ENCODE data around the gene TMPRSS3.

The TMPRSS3 gene

DNA sequence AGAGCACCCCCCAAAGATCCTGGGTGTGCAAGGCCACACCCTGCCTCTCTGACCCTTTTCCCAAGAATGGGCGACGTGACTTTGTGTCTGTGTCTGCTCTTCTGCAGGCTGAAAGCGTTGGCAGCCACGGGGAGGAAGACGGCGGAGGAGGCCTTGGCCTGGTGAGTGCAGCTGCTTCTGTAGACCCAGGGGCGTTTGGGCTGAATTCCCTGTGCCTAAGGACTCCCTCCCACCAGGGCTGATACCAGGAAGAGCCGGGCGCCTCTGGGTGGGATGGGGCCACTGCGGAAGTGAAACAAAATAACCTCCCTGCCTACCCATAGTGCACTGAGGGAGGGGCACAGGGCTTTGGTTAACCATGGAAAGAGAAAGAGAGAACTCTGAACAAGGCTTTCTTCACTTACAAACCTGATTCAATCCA lies 10.4 kb upstream of the TMPRSS3 start:
- DNase-seq, result no peak

DNA sequence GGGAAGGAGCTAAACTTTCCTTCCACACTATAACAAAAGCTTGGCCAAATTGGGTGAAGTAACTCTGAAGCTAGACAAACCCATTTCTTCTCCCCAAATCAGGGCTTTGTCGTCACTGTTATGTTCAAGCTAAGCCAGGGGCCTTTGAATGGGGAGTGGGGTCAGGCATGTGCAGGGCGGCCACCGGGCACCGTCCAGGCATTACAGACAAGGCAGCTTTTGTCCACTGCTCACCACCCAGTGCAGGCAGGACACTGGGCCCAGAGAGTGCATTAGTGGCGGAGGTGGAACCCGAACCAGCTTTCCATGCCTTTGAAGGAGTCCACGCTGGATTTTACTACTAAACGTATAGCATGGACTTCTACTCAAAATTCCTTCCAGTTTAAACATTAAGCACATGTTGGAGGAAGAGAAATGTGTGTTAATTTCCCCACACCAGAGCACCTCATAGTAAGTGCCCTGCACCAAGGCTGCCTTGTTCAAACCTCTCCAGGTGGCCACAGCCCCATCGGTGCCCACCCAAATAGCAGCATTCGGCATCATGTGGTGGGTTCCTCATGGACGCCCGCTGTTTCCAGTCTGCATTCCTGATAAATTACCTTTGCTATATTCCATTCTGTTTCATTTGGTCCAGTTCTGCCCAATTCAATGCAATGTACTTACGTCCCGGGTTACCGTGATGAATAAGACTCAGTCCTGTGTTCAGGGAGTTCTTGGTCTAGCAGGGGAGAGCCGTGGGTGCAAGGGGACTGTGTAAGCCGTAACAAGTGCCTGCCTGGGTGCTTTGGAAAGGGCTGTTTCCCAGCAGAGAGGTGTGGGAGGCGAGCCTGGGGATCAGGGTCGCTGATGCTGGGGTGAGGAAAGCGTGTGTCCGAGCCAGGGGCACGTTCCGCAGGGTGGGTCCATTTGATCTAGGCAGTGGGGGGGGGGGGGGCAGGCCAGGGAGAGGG lies 9.5 kb upstream of the TMPRSS3 start:
- no peak for DNase-seq

DNA sequence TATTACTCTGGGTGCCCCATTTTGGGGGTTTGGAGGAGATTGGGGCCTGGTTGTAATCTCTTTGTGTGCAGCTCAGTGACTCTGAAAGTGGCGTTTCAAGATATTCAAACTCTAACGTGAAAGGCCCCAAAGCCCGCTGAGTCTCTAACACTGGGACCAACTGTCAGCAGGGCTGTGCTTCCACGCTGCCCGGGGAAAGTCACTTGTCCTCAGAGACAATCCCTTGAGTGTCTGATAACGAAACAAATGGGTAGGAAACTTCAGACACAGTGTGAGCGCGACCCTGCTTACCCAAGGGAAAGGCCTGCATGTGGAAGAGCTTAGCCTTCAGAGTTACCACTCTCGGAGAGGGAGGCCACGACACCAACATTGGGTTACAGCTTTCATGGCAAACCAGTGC lies 8.7 kb upstream of the TMPRSS3 start:
- DNase-seq, result no peak

DNA sequence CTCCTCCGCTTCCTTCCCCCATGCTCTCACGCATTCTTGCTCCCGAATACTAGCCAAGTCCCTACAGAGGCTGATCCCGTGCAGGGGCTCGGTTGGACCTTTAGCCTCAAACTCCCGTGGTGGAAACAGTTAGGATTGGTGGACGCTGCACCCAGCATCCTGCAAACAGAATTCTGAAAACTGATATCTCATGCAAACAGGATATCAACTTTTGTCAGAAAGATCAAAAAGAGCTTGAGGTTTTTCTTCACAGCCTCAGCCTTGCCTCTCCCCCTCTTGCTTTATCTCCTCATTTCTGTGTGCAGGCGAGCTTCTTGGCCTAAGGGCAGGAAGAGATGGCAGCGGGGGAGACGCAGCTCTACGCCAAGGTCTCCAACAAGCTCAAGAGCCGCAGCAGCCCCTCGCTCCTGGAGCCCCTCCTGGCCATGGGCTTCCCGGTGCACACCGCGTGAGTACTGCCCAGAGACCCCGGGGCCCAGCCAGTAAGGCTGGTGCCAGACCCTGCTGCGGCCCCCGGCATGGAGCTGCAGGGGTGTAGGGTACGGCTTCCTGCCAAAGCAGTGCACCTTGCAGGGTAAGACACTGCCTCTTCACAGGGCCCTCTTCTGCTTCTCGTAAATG lies 7.9 kb upstream of the TMPRSS3 start, which contains the start of gene UBASH3A:
Gene UBASH3A (plus strand): TSS at position 292 of the 621 bp plus-strand sequence. CDS start 44 bp downstream, at position 336.
- DNase-seq, result no peak

DNA sequence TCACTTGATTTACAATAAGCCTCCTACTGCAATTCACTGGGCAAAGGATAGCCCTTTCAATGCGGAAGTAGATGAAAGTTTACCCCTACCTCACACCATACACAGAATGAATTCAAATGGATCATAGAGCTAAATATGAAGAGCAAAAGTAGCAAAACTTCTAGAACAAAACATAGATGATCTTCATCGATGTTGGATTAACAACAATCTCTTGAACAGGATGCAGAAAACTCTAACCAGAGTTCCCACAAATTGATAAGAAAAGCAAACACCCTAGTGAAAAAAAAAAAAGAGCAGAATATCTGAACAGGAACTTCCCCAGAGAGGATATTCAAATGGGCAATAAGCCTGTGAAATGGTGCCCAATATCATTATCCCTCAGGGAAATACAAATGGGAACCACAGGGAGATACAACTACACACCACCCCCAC lies 6.0 kb upstream of the TMPRSS3 start:
- DNase-seq, result no peak

DNA sequence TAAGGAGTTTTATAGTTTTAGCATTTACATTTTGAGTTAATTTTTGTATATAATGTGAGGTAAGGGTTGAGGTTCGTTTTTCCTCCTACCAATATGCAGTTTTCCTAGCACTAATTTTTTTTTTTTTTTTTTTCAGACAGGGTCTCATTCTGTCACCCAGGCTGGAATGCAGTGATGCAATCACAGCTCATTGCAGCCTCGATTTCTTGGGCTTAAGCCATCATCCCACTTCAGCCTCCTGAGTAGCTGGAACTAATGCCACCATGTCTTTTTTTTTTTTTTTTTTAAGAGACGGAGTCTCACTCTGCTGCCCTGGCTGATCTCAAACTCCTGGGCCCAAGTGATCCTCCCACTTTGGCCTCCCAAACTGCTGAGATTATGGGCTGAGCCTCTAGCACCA lies 5.3 kb upstream of the TMPRSS3 start:
- DNase-seq, result no peak

DNA sequence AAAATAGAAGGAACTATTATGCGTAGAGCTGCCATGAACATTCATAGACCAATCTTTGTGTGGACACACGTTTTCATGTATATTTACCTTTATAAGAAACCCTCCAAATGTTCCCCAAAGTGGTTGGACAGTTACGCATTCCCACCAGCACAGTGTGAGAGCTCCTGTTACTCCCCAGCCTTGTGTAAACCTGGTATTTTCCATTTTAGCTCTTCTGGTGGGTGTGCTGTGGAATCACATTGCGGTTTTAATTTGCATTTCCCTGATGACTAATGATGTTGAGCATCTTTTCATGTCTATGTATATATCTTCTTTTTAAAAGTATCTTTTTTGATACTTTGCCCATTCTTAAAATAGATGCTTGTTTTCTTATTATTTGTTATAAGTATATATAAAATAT lies 4.7 kb upstream of the TMPRSS3 start:
- DNase-seq, result no peak

DNA sequence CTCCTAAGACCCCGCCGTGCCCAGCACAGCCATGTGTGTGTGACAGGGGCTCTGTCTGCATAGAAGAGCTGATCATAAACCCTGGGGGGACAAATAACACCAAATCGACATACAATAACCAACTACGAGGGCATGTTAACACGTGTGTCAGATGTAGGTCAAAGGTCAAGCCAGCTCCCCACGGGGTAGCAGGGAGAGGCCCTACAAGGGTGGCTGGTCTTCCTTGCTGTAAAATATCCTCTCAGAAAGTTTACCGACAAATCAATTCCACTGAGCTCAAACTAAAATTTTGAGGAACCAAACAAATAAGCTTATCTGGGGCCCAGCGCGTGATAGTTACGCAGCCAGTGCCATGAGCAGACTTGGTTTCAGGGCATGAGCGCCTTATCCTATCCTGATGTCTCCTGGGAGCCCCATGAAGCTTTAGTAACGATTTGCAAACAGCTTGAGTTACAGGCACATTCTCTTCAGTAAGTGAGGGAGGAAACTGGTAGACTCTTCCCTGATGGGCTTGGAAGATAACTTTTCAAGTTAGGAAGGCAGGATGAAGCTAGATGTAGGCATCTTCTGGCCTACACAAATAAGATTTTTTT lies 2.7 kb upstream of the TMPRSS3 start:
- DNase-seq, result no peak

DNA sequence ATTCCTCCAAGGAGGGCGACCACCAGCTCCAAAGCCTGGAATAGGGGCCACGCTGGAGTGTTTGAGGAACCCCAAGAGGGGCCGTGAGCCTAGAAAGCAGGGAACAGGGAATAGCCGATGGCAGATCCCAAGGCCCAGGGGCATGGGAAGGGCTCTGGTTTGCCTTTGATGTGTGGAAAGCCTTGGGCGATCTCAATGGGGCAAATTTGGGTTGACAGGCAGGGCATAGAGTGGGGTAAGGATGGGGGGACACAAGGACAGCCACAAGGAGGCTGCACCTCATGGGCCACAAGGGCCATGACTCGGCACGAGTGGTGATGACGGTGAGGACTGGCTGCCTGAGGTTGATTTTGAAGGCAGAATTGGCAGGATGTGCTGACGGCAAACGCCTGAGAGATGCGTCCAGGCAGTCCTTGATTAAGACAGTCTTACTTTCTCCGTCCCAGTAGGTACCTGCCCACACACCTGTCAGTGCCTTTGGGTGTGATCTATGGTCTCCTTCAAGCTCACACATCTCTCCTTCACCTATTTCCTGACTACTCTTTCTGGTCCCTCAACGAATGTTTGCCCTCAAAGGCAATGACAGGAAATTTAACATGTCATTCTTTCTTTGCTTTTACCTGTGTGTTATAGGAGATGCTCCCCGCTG lies 2.0 kb upstream of the TMPRSS3 start:
- DNase-seq, result no peak

DNA sequence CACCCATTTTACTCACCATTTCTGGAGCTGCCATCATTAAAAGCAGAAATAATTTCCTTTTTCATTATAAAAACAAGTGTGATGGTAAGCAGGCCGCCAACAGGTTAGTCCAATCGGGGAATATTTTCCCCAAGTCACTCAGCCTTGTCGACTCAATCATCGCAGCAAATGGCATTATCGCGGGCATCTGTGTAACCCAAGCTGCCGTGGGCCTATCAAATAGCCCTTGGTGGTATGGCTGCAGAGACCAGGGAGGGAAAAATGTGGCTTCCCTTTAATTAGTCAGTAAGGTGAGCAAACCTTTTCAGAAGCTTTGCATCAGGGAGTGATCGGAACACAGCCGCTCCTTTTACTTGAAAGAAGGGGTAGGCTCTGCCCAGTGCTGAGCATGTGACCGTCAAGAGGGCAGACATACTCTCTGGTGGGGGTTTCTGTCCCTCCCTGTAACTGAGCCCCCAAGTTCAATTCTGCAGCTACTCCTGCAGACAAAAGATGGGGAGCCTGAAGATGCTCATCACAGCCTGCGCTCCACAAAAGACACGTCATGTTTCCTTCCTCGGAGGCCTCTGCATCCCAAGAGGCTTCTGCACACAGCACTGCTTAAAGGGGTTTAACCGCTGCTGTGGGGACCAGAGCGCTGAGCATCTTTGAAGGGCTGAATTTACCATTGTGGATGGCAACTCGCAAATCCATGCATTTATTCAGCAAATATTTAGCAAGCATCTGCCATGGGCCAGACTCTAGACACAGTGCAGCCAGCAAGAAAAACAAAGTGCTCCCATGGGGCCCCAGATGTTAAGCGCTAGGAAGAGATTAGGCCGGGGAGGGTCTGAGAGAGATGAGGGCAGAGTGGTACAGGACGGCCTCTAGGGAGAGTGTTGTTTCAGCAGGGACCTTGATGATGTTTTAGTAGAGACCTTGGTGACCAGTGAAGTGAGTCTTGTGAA lies 1.2 kb upstream of the TMPRSS3 start:
- no peak for DNase-seq

DNA sequence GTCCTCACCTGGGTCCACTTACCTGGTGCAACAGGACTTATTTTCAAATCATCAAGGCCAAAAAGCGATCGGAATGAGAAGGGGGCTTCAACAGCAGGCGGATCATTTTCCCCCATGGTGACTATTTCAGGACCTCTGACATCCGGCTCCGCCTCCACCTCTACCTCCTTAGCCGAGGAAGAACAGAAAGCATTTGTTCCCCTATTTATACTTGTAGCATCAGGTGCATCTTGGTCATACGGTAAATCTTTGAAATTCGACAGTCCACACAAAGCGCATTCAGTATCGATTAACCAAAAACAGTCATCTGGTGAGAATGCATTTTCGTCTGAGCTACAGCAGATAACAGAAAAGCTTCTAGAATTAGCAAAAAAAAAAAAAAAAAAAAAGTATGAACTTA lies 550 bp downstream of the TMPRSS3 start:
- DNase-seq, result no peak

DNA sequence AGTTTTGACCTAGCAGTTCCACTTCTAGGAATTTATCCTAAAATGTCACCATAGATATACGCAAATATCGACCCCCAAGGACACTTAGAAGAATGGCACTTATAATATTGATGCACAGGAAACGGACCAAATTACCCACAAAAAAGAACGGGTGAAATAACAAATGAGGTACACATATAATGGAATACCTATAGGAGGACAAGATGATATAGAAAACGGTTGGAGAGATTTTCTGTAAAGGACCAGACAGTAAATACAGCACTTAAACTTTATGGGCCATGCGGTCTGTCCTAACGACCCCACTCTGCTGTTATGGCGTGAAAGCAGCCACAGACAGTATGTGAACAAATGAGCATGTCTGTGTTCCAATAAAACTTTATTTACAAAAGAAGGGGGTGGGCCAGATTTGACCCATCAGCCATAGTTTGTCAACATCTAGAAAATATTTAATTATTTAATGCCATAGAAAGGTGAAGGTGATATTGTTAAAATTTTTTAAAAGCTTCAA lies 2.4 kb downstream of the TMPRSS3 start:
- no peak for DNase-seq

DNA sequence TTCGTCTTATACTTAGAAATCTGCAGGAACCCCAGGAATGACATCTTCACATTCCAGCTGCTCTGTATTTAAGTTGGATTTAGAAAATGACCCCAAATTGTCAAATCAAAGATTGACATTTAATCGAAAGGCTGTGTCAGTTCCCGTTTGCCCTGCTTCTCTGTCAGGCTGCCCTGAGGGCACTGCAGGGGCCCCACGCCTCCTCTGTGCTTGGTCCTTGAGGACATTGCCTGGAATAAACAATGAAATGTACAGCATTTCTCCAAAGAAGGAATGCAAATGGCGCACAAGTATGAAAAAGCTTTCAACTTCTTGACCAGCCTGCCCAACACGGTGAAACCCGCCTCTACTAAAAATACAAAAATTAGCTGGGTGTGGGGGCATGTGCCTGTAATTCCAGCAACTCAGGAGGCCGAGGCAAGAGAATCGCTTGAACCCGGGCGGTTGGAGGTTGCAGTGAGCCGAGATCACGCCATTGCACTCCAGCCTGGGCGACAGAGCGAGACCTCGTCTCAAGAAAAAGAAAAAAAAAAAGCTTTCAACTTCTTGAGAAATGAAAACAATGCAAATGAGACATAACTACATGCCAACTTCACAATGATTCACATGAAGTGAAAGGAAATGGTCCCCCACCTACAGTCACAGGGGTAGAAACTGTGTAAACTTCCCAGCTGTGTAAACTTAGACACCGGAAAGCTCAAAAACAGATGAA lies 3.0 kb downstream of the TMPRSS3 start:
- DNase-seq, result no peak

DNA sequence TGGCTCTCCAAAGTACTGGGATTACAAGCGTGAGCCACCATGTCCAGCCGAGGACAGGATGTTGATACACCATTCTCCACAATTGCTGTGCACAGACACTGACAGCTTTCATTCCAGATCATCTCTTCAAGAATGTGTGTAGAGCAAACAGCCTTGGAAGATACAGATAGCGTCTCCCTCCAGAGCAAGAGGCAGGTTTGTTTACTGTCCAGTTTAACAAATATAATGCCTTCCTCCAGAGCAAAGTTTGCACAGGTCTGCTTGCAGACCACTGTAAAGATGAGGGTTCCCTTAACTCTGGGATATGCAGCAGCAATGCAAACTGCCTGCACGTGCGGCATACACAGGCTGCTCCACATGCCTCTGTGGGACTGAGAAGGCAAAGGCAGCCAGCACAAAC lies 4.6 kb downstream of the TMPRSS3 start:
- no peak for DNase-seq

DNA sequence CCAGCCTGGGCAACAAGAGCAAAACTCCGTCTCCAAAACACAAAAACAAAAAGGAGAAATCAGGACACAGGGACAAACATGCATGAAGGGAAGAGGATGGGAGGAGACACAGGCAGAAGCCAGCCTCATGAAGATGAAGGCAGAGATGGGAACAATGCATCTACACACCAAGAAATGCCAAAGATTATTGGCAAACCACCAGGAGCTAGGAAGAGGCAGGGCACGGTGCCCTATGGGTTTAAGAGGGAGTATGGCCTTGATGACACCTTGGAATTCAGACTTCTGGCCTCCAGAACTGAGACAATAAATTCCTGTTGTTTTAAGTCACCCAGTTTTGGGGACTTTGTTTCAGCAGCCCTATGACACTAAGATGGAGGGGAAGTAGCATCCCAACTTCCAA lies 5.2 kb downstream of the TMPRSS3 start:
- no peak for DNase-seq

DNA sequence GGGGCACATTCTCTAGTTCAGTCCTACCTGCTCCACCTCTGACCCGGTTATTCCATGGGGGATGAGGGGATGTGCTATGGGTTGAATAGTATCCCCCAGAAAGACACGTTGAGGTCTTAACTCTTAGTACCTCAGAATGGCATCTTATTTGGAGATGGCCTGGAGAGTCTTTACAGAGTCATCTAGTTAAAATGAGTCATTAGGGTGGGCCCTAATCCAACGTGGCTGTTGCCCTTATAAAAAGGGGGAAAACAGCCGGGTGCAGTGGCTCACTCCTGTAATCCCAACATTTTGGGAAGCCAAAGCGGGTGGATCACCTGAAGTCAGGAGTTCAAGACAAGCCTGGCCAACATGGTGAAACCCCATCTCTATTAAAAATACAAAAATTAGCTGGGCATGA lies 5.7 kb downstream of the TMPRSS3 start:
- DNase-seq, result no peak

DNA sequence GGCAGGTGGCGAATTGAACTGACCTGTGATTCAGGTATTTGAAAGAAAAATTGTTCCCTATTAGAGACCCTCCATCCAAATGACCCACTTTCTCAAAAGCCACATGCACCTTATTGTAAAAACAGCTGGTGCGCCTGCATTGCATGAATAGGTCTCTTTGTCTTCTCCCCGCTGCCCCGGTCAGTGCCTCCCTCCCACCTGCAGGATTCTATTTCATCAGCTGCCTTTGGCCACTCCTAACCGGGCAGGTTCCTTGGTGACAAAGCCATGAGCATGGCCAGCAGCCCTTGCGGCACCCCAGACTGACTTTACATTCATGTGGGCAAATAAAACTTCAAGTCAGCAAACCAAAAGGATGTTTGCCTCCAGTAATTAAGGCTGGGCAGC lies 6.4 kb downstream of the TMPRSS3 start:
- no peak for DNase-seq

DNA sequence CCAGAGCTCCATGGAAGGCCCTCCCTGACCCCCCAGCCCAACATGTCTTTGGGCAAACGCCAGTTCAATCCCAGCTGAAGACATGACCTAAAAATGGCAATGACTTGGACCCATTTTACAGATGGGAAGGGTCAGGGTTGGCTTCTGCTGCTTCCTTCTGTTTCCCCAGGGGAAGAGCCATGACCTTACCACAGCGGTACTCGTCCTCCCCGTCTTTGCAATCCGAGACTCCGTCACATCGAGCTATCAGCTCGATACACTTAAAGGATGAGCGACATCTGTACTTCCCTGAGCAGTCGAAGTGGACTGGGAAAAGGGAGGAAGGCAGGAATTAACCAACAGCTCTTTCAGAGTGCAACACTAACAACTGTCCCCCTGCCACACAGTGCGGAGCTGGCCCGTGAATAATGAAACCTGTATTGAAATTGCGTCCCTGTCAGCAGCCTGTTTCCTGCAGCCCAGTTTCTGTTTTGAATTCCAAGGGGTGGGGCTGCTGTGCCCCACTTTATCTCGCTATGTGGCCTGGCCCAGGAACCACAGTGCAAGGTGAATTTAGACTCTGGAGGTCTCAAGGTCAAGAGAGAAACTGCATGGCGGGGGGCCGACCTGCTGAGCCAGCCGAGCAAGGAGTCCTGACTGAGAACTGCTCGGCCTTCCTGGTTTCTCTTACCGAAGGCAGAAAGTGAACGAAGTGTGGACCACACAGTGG lies 7.0 kb downstream of the TMPRSS3 start:
- no peak for DNase-seq

DNA sequence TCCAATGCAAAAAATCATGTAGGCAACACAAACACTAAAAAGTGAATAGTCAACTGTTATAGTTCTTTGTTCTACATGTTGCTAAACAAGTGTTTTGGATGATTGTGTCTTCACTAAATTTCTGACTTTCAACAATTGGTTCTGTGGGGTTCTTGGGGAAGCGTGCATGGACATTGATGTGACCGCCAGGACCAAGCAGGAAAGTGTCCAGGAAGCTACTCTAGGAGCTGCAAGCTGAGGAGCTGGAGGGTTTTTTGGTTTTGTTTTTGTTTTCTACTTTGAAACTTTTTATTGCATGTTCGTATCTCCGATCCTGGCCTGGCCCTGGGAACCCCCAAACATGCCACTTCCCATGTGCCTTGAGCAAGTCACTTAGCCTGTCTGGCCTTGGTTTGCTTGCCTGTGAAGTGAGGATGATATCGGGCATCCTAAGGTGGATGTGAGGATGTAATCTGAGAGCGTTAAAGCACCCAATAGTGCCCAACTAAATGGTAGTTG lies 8.0 kb downstream of the TMPRSS3 start:
- no peak for DNase-seq

DNA sequence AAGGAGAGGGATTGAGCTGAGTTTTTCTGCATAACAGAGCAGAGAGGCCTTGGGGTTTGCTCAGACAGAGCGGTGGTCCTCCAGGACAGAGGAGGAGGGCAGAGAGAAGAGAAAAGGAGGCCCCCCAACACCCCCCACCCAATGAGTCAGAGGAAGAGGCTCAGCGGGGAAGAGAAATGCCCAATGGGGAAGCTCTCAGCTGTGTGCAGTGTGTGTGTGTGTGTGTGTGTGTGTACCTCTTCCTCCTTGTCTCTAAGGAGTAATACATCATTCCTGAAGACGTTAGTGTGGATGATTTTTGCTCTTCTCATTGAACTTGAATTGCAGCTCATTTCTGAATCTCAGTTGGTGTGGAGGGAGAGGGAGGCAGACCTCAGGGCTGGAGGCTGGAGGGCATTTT lies 8.7 kb downstream of the TMPRSS3 start:
- DNase-seq, result no peak
